NCI-H146 treated with DMSO at 0.1 percent for 48 hours (cell line): ENCODE data around the gene AJAP1.

ENCODE experiments used
- DNase-seq: peaks from one replicate; lab custom pipeline; 2025; ENCODE audit not compliant: unreplicated experiment; lab: John Stamatoyannopoulos, UW

Gene AJAP1

DNA sequence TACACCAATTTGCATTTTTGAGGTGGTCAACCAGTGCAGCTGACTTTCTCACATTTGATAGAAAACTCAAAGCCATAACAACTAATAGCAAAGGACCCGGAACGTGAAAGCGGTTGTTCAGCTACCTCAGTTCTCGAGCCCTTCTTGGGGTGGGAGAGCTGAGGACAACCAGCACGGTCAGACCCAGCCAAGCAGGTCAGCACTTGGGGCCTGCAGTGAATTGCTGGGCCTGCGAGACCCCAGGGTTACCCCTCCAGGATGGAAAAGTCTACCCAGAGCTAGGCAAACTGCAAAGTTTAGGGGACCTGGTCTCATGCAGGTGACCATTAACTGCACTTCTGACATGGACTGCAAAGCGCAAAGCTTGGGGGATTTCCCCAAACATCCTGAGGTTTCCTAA, 23.8 kb upstream of the AJAP1 start:
- DNase-seq, result no peak

DNA sequence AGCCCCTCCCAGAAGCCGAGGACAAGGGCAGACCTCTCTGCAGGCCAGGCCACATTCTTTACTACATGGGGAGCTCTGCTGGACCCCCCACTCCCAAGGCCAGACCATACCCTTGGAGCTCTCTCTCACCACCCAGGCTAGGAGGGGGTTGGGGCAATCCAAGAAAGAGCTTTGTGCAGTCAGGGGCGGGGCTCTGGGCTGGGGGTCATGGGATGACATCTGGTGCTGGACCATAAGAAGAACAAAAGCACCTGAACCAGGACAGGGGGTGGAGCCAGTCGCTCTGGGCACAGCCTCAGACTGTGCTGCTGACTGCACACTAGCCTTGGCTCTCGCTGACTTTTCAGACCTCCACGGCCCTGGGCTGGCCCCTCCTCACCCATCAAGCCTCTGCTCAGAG, 23.1 kb upstream of the AJAP1 start:
- DNase-seq, result no peak

GRCh38 chr1:4633346-4633745, 21.1 kb upstream of the AJAP1 start:
- no peak for DNase-seq

DNA sequence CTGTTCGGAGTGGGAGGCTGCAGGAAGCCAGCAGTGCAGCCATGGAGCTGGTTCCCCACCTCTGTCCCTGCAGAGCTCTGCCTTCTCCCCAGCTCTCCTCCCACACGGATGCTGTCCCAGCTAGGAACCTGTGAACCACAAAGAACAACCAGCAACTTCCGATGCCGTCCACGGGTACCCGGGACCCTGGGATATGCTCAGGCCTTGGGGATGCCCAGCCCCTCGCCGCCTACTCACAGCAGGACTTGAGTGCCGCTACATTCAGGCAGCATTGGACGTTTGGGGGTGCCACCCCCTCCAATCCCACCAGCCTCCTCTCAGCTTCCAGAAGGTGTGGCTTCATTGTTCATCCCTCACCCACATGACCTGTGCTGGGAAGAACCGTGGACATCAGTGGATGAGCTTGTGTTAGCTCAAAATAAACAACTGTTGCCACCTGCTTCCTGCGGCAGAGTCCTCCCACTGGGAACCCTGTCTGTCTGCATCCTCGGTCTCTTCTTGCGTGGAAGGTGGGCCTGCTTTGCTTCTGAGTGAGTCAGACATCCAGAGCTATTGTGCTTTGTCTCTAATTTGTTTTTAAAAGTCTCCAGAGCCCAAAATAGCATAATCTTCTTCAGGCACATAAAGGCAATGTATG, 20.1 kb upstream of the AJAP1 start:
- no peak for DNase-seq

DNA sequence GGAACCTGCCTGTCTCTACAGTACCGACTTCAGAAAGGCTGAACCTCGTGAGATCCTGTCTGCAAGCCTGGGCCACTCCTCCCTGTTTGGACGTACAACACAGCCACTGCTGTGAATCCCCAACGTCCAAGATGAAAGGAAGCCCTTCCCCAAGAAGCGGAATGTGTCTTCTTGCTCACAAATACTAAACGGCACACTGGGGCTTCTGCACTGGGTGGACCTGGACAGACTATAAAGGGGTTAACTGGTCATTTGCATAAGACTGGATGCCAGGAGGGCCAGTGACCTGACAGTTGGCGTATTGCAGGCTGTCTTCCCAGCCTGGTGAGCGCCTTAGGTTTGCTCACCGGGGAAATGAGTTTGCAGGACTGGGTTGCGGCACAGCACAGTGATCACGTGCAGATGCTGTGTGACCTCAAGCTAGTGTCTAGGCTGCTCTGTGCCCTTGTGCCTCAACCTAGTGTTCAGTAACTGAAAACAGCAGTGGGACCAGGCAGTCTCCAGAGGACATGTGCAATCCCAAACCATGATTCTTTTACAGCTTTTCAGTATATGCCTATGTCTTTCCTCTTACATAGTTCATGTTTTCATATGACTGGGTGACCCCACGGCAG, 19.5 kb upstream of the AJAP1 start:
- DNase-seq, result no peak

DNA sequence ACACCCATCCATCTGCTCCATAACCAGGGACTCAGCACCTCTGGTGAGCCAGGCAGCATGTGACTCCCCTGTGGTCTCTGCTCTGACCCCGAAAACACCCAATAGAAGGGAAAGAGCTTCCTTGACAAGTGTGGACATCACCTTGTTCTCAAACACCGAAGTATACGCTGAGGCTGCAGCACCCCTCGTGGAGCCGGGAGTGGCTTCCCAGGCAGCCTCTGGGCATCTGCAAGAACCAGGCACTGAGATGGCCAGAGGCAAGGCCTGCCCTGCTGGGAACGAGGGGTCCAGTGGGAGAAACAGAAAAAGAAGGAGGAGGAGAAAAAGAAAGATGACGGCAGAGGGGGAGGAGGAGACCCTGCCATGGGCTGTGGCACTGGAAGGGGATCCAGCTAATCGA, 18.2 kb upstream of the AJAP1 start:
- DNase-seq, result no peak

DNA sequence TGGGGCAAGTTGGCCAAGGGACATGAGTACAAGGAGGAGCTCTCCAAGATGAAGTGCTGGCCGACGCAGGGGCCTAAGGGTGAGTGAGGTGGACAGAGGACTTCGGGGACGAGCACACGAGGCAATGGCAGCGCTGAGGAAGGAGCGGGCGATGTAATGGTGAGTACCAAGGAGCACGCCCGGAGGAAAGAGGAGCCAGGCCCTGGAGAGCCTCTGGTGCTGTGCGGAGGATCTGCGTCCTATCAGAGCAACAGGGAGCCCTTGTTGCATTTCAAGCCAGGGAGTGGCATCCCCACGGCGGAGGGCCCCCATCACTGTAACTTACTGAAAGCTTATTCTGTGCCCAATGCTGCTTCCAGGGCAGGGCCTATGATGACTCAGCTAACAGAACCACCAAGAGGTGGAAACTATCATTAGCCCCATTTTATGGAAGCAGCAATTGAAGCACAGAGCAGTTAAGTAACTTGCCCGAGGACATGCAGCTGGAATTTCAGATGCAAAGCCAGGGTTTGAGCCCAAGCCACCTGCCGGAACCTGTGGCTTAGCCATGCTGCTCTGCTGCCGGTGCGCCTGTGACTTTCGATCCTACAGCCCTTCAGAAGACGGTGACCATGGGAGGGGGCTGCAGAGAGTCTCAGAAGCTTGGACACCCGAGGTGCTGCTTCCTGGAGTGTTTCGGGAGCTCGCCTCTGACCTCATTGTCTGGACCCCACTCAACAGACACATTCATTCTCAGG, 17.6 kb upstream of the AJAP1 start:
- no peak for DNase-seq

DNA sequence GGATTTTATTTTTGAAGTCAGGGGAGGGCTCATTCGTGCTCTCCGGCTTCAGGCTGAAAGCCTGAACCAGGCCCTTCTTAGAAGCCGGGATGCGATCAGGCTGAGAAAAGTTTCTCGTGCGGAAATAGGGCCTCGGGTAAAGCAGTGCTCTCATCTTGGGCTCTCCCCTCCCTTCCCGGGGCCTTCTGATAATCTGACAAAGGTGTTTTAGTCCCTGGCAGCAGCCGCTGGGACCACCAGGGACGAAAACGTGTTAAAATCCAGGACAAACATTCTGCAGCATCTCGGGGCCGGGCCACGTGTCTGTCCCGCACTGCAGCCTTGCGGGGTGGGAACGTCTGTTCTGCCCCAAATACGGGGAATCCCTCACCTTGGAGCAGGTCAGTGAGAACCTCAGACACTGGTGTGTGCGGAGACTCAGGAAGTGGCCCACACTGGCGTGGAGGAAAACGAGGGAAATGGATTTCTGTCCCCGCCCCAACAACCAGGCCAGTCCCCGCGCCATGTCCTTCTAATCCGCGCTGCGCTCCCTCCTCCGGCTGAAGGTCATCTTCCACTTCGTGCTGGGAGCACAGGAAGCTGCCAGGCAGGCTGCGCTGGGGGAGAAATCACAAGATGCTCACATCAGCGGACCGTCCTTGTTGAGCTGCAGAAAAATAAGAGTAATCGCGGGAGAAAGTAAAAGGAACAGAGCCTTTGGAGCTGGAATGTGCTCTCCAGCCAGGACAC, 16.6 kb upstream of the AJAP1 start:
- DNase-seq, result no peak

GRCh38 chr1:4638345-4638729, 16.1 kb upstream of the AJAP1 start:
- DNase-seq, result no peak

- no peak for DNase-seq
These were observed 13.5 kb upstream of the AJAP1 start for GRCh38 chr1:4640931-4641330.

DNA sequence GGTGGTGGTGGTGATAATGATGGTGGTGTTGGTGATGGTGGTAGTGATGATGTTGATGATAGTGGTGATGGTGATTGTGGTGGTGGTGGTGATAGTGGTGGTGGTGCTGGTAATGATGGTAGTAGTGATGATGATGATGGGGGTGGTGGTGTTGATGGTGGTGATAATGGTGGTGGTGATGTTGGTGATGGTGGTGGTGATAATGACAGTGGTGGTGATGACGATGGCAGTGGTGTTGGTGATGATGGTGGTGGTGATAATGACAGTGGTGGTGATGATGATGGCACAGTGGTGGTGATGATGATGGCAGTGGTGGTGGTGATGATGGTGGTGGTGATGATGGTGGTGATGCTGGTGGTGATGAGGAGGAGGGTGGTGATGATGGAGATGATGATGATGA, 7.0 kb upstream of the AJAP1 start:
- no peak for DNase-seq

DNA sequence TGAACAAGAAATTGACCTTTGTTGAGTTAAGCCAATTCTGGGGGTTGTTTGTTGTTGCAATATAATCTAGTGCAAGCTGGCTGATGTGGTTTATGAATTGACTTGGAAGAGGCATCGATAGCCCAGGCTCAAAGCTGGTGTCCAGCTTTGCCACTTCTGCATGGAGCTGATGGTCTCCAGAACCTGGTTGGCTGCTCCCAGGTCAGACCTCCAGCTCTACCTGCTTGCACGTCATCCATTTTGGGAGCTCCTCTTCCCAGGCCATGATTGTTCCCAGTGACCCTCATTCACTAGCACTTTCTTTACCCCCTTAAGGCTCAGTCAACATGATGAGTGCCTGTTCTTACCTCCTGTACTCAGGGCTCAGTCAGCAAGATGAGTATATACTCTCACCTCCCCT, 5.8 kb upstream of the AJAP1 start:
- DNase-seq, result no peak

DNA sequence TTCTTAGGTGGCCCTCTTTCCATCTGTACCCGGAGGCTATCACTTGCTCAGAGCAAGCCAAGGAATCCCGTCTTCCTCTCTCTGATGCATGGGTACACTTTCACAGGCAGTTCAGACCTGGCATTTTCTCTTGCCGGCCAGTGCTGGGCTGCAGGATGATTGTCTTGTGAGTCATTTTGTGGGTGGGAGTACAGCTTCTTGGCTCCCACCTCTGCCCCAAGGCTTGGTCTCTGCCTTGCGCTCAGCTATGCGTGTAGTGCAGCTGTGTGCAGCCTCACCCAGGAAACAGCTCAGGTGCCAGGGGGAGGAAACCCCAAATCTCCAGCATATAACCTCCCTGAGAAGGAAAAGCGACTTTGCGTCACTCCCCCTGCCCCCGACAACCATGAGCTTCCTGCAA, 3.9 kb upstream of the AJAP1 start:
- no peak for DNase-seq

- DNase-seq, result no peak
These were observed 3.4 kb upstream of the AJAP1 start for GRCh38 chr1:4650981-4651380.

DNA sequence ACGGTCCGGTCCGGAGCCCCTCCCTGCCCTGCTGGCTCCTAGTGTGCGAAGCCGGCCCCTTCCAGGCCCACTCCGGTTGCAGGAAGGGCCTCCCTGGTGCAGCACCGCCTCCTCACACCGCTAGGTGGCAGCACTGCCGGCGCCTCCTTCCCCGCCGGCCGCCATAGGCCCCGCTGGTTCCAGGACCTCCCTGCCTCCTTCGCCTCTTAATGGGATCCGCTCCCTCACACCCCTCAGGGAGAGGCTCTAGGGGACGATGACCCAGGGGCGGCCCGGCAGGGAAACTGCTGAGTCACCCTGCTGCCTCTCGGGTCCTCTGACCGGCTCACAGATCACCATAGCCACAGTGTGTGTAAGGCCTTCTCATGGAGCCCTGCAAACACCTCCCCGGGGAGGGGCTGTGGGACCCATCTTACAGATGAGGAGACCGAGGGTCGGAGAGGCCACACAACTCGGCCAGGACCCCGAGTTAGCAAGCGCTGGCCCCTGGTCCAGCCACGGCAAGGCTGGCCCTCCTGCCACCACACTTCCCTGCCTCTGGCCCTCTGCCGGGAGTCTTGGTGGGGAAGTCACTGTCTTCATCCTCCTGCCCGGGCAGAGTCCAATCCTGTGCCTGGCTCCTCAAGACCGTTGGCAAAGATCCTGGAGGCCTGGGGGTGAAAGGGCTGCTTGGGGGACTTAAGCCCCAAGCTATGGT, 1.6 kb upstream of the AJAP1 start:
- DNase-seq, result no peak

DNA sequence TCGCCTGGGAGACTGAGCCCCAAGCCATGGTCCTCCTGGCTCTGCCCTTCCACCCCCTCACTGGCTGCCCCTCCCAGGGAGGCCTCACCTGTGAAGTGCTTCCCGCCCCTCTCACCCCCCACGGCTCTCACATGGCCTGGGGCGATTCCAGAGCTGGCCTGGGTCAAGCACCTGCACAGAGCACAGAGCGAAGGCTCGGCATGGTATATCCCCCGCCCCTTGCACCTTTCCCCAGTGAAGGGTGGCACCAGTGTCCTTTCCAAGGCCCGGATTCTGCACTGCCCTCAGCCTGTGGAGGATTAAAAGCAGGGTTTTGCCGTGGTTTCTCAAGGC, 1.1 kb upstream of the AJAP1 start:
- no peak for DNase-seq

DNA sequence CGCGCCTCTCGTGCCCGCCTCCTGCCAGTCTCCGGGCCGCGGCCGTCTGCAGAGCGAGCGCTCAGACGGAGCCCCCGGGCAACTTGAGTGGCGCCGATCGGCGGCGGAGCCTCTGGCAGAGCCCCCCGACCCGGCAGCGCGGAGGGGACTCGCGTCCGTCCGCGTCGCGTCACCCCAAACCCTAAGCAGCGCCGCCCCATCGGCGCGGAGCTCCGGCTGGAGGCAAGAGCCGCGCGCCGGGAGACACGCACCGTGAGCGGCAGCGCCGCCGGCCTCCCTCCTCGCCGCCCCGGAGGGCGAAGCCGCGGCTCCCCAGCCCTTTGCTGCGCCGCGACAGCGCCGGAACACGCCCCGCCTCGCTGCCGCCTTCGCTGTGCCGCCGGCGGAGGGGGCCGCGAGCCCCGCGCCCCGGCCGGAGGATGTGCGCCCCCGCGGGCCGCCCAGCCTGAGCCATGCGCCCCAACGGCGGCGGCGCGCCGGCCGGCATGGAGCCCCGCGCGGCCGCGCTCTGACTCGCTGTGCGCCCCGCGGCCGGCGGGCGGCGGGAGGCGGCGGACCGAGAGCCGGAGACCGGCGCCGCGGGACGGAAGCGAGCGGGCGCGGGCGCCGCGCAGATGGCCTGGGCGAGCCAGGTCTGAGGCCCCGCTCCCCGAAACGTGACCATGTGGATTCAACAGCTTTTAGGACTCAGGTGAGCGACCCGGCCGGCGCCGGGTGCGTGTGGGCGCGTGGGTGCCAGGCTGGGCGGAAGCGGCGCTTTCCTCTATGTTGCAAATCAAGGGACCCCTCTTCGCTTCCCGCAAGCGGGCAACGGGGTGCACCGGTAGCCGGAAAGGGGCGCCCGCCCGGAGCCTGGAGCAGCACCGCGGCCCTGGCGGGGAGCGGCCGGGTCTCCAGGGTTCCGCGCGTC, 610 bp downstream of the AJAP1 start:
- no peak for DNase-seq

DNA sequence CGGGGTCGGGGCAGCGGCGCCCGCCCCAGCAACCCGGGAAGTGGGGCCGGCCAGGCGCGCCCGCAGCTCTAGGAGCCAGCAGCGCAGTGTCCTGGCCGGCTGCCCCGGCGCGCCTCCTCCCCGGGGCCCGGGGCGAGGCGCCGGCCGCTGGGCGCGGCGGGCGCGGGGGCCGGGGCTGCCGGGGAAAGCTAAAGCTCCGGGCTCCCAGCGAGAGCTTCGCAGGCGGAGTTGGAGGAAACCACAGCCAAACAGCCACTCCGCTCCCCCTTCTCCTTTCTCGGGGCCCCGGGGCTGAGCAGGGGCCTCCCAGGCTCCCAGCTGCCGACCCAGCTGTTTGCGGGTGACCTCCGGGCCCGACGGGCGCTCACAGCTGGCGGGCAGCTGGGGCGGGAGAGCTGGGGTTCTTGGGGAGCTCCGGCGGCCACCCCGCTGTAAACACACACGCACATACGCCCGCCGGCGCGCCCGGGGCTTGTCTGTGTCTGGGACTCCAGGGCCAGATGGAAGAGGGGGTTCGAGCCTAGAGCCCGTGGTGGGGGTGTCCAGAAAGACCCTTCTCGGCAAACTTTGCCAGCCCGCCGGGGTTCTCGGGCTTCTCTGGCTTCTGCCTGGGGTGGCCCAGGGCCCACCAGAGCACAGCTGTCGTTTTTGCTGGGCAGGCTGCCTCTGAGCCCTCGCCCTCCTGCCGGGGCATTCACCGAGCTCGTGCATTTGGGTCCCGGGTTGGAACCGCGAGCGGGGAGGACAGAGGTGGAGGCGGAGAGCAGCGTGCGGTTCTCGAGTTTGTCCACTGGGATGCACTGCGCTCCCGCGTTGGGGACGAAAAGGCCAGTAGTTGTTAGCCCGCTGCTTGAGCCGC, 1.5 kb downstream of the AJAP1 start:
- no peak for DNase-seq

- no peak for DNase-seq
These were observed 2.2 kb downstream of the AJAP1 start for GRCh38 chr1:4656533-4657140.
